ENCODE data around the gene ANTXR1. TPM values are rescaled to one million over a fixed set of nuclear protein-coding genes. Genes with fewer than 3 reads are reported as not detected.

ANTXR1 gene
- total RNA-seq, 1 donor from 2014 or later, result not detected

- H3K4me1 Mint-ChIP-seq, result no peaks in the 10 kb centered on the region
- peaks cover 5% of the 10 kb centered on the region for H3K27me3 Mint-ChIP-seq
- H3K27ac Mint-ChIP-seq, result no peak overlapping the region
- POLR2A ChIA-PET, result interaction anchor here (0.6 kb wide), 1 partner anchor 8 kb away, joined by 3 read pairs; no protein-coding TSS in a partner anchor
- TF ChIP-seq CTCF (IDR thresholded peaks at IDR 0.05), result no peak
- no peak overlapping the region for H3K4me3 Mint-ChIP-seq
- DNase-seq (no peak), ATAC-seq (ENCODE audit: low read depth) (no peak)
- CTCF ChIA-PET, result no interaction called here
- peaks cover 2% of the 10 kb centered on the region for H3K9me3 Mint-ChIP-seq
- intact Hi-C loops (cut with micrococcal nuclease), result no loop called here
- H3K36me3 Mint-ChIP-seq (ENCODE audit: low read depth), result no peaks in the 10 kb centered on the region
Measured at GRCh38 chr2:69212238-69213028, 199.5 kb downstream of the ANTXR1 start.

GRCh38 chr2:69213201-69213600, 200.2 kb downstream of the ANTXR1 start:
- Mint-ChIP-seq H3K27ac (no peak overlapping the region), H3K4me1 (no peaks in the 10 kb centered on the region), H3K9me3 (no peaks in the 10 kb centered on the region), H3K27me3 (peaks cover 5% of the 10 kb centered on the region), H3K36me3 (ENCODE audit: low read depth) (no peaks in the 10 kb centered on the region), H3K4me3 (no peak overlapping the region)
- ChIA-PET CTCF (no interaction called here), POLR2A (interaction anchor here (0.6 kb wide), 1 partner anchor 9 kb away, joined by 3 read pairs; no protein-coding TSS in a partner anchor)
- ATAC-seq (ENCODE audit: low read depth) (no peak), DNase-seq (no peak)
- intact Hi-C loops (cut with micrococcal nuclease), result no loop called here
- no peak for TF ChIP-seq CTCF (IDR thresholded peaks at IDR 0.05)

GRCh38 chr2:69213782-69214181, 200.8 kb downstream of the ANTXR1 start:
- no peaks in the 10 kb centered on the region for H3K9me3 Mint-ChIP-seq
- POLR2A ChIA-PET, result no interaction called here
- H3K36me3 Mint-ChIP-seq (ENCODE audit: low read depth), result no peaks in the 10 kb centered on the region
- no peak overlapping the region for H3K4me3 Mint-ChIP-seq
- intact Hi-C loops (cut with micrococcal nuclease), result no loop called here
- CTCF ChIA-PET, result no interaction called here
- no peak for TF ChIP-seq CTCF (IDR thresholded peaks at IDR 0.05)
- H3K27ac Mint-ChIP-seq, result no peak overlapping the region
- no peaks in the 10 kb centered on the region for H3K4me1 Mint-ChIP-seq
- peaks cover 5% of the 10 kb centered on the region for H3K27me3 Mint-ChIP-seq
- DNase-seq (no peak), ATAC-seq (ENCODE audit: low read depth) (no peak)

GRCh38 chr2:69214898-69215297, 201.9 kb downstream of the ANTXR1 start:
- ATAC-seq (ENCODE audit: low read depth) (no peak), DNase-seq (no peak)
- Mint-ChIP-seq H3K9me3 (no peaks in the 10 kb centered on the region), H3K27ac (no peak overlapping the region), H3K36me3 (ENCODE audit: low read depth) (no peaks in the 10 kb centered on the region), H3K4me3 (no peak overlapping the region), H3K4me1 (no peaks in the 10 kb centered on the region), H3K27me3 (peaks cover 5% of the 10 kb centered on the region)
- ChIA-PET POLR2A (no interaction called here), CTCF (no interaction called here)
- intact Hi-C loops (cut with micrococcal nuclease), result no loop called here
- TF ChIP-seq CTCF (IDR thresholded peaks at IDR 0.05), result no peak

GRCh38 chr2:69216535-69217332, 203.8 kb downstream of the ANTXR1 start:
- no peak overlapping the region for H3K27ac Mint-ChIP-seq
- H3K36me3 Mint-ChIP-seq (ENCODE audit: low read depth), result no peaks in the 10 kb centered on the region
- ChIA-PET POLR2A (no interaction called here), CTCF (no interaction called here)
- peaks cover 5% of the 10 kb centered on the region for H3K27me3 Mint-ChIP-seq
- TF ChIP-seq CTCF (IDR thresholded peaks at IDR 0.05), result no peak
- intact Hi-C loops (cut with micrococcal nuclease), result no loop called here
- no peak overlapping the region for H3K4me3 Mint-ChIP-seq
- no peak for DNase-seq
- ATAC-seq (ENCODE audit: low read depth), result no peak
- H3K9me3 Mint-ChIP-seq, result no peaks in the 10 kb centered on the region
- H3K4me1 Mint-ChIP-seq, result no peaks in the 10 kb centered on the region

Measured in activated B cell treated with CpG ODN at 0.5 μM for 24 hours (primary cell).